ENCODE data around the gene FNDC8. TPM values are rescaled to one million over a fixed set of nuclear protein-coding genes. Genes with fewer than 3 reads are reported as not detected.

FNDC8 gene
- total and polyA plus RNA-seq, 2 of the 4 experiments (the other 2 are of a cell fraction) = not detected

- H2AK9ac ChIP-seq (replicated peaks; ENCODE audit: low read depth, low read length, poor library complexity) = no peak overlapping the region
- H3K56ac ChIP-seq (ENCODE audit: extremely low read depth, insufficient read depth, low read length) = no peak overlapping the region
- no peak overlapping the region for H2BK15ac ChIP-seq (ENCODE audit: low read depth, low read length)
- CTCF ChIA-PET = no interaction called here
- H3K27me3 ChIP-seq (ENCODE audit: control insufficient read depth, insufficient read depth, low read length) = no peaks in the 10 kb centered on the region
- H3K18ac ChIP-seq (ENCODE audit: low read depth, low read length) = no peak overlapping the region
- peak overlapping the region; percentile 33 for H2AFZ ChIP-seq (replicated peaks; ENCODE audit: low read length, poor library complexity)
- no peak overlapping the region for H3K9ac ChIP-seq (ENCODE audit: low read depth, low read length)
- no peak overlapping the region for H3K14ac ChIP-seq (replicated peaks; ENCODE audit: low read depth, low read length)
- H2BK120ac ChIP-seq (ENCODE audit: low read depth, low read length) = no peak overlapping the region
- ATAC-seq (ENCODE audit: low read depth) = no peak
- no peak for DNase-seq
- H2BK5ac ChIP-seq (ENCODE audit: low read depth, low read length, poor library complexity, severe bottlenecking) = no peak overlapping the region
- BruUV-seq (replicated peaks) = no TSS peak
- H3K4ac ChIP-seq (ENCODE audit: low read depth, low read length) = no peak overlapping the region
- 0 out of 2 replicates have a peak, but pooled peaks cover 5% of the 10 kb centered on the region for H3K9me1 ChIP-seq (ENCODE audit: insufficient read depth, low read length)
- no peak for TF ChIP-seq POLR2A (IDR thresholded peaks at IDR 0.05; ENCODE audit: low read depth, low read length)
- no peak for TF ChIP-seq NFE2L2 (IDR thresholded peaks at IDR 0.05; ENCODE audit: low read depth, low read length)
- no peak for TF ChIP-seq RFX5 (IDR thresholded peaks at IDR 0.05; ENCODE audit: low read depth, low read length)
- TF ChIP-seq MXI1 (IDR thresholded peaks at IDR 0.05; ENCODE audit: borderline replicate concordance, low read depth, low read length) = no peak
- TF ChIP-seq CHD1 (IDR thresholded peaks at IDR 0.05; ENCODE audit: low read depth, low read length) = no peak
- TF ChIP-seq MAFK (IDR thresholded peaks at IDR 0.05; ENCODE audit: low read depth, low read length) = no peak
- TF ChIP-seq SMC3 (IDR thresholded peaks at IDR 0.05; ENCODE audit: low read depth, low read length) = no peak
- TF ChIP-seq RCOR1 (IDR thresholded peaks at IDR 0.05; ENCODE audit: insufficient replicate concordance, low read length) = no peak
- no peak for TF ChIP-seq FOS (IDR thresholded peaks at IDR 0.05; ENCODE audit: low read depth, low read length)
- TF ChIP-seq, protein P1, sequence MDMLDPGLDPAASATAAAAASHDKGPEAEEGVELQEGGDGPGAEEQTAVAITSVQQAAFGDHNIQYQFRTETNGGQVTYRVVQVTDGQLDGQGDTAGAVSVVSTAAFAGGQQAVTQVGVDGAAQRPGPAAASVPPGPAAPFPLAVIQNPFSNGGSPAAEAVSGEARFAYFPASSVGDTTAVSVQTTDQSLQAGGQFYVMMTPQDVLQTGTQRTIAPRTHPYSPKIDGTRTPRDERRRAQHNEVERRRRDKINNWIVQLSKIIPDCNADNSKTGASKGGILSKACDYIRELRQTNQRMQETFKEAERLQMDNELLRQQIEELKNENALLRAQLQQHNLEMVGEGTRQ (IDR thresholded peaks at IDR 0.05; ENCODE audit: low read depth, low read length) = no peak
- TF ChIP-seq ELK1 (IDR thresholded peaks at IDR 0.05; ENCODE audit: borderline replicate concordance, low read depth, low read length) = no peak
- TF ChIP-seq CTCF (conservative IDR thresholded peaks at IDR 0.05; ENCODE audit: low read depth, low read length) = no peak
- no peak for TF ChIP-seq RAD21 (IDR thresholded peaks at IDR 0.05; ENCODE audit: low read length)
- H3K4me1 ChIP-seq (ENCODE audit: control insufficient read depth, insufficient read depth, low read length) = peaks cover 4% of the 10 kb centered on the region; the same call in 1 of the 2 replicates
- H3K27ac ChIP-seq (ENCODE audit: insufficient read depth, low read length) = no peak overlapping the region
- in situ Hi-C loops (cut with MboI; ENCODE audit: low sequenced_read_pairs) = loop anchor here (5.0 kb wide), 1 partner anchor 367 kb away; the partner anchor contains the start of gene SLFN12L
- H3K4me2 ChIP-seq (ENCODE audit: low read depth, low read length) = no peak overlapping the region
- H2AK5ac ChIP-seq (ENCODE audit: low read depth, low read length) = no peak overlapping the region; the same call in 1 of the 2 replicates
- H4K20me1 ChIP-seq (ENCODE audit: insufficient read depth, low read length) = no peaks in the 10 kb centered on the region
- no peak overlapping the region for H3K4me3 ChIP-seq (ENCODE audit: insufficient read depth, low read depth, low read length)
- H3K23ac ChIP-seq (ENCODE audit: low read depth, low read length) = no peak overlapping the region
- intact Hi-C loops (cut with micrococcal nuclease) = loop anchor here (5.0 to 10.0 kb wide), 2 partner anchors 72 to 265 kb away; partner anchors contain the start of genes SLFN12 and SLFN5
- dilution Hi-C loops (cut with HindIII; ENCODE audit: low sequenced_read_pairs, unreplicated experiment) = no loop called here
- H4K8ac ChIP-seq (ENCODE audit: low read depth in 2 of 2, low read length in 2 of 2) = no peak overlapping the region
- 59% methylated on average over 8 of the region's 17 CpGs; no CpG with 5 or more reads in 1 of the 2 experiments for WGBS, 2 experiments (ENCODE audit: extremely low coverage in 2 of 2, insufficient read length in 1 of 2)
- H3K79me1 ChIP-seq (ENCODE audit: low read depth in 1 of 2, low read length in 2 of 2) = no peaks in the 10 kb centered on the region
- no peak overlapping the region for H2BK20ac ChIP-seq (ENCODE audit: low read depth, low read length)
- no peaks in the 10 kb centered on the region for H3K36me3 ChIP-seq (ENCODE audit: control insufficient read depth, insufficient read depth, low read length)
- H4K91ac ChIP-seq (ENCODE audit: insufficient read depth, low read depth, low read length) = no peak overlapping the region
- POLR2A ChIA-PET (ENCODE audit: unreplicated experiment) = no interaction called here
- no peak overlapping the region for H4K5ac ChIP-seq (ENCODE audit: low read depth, low read length)
- H3K9me3 ChIP-seq (ENCODE audit: control insufficient read depth, insufficient read depth, low read length) = no peaks in the 10 kb centered on the region
These were observed 48.5 kb downstream of the FNDC8 start for GRCh38 chr17:35169835-35170363.
